ENCODE data around the gene SULT1A2.

DNA sequence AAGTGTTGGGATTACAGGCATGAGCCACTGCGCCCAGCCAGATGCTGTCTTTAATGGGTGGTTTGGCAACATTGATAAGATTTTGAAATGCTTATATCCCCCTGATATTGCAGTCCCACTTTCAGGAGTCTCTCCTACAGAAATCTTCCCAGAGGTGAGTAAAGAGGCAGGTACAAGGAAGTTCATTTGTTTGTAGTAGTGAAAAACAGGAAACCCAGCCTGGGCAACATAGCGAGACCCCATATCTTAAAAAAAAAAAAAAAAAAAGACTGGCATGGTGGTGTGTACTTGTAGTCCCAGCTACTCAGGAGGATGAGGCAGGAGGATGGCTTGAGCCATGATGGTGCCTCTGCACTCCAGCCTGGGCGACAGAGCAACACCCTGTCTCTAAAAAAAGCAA lies 51.9 kb downstream of the SULT1A2 start:
- TF ChIP-seq, protein P1, sequence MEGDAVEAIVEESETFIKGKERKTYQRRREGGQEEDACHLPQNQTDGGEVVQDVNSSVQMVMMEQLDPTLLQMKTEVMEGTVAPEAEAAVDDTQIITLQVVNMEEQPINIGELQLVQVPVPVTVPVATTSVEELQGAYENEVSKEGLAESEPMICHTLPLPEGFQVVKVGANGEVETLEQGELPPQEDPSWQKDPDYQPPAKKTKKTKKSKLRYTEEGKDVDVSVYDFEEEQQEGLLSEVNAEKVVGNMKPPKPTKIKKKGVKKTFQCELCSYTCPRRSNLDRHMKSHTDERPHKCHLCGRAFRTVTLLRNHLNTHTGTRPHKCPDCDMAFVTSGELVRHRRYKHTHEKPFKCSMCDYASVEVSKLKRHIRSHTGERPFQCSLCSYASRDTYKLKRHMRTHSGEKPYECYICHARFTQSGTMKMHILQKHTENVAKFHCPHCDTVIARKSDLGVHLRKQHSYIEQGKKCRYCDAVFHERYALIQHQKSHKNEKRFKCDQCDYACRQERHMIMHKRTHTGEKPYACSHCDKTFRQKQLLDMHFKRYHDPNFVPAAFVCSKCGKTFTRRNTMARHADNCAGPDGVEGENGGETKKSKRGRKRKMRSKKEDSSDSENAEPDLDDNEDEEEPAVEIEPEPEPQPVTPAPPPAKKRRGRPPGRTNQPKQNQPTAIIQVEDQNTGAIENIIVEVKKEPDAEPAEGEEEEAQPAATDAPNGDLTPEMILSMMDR (IDR thresholded peaks at IDR 0.05): no peak
- no peak for TF ChIP-seq POLR2A (IDR thresholded peaks at IDR 0.05)

All from body of pancreas (tissue), 4 donors.